ENCODE data around the gene API5.
"Not testable (repeated sequence)": the region's sequence is repeated elsewhere in the genome, so short reads cannot be mapped to it uniquely, and the experiment has no call there.

Gene API5

GRCh38 chr11:43311791-43312607 lies at the start of gene API5:
TSS of gene API5 (plus strand) at chr11:43311996. CDS start at chr11:43312128, 132 bp downstream.
- DNase-seq (ENCODE audit: low spot score): peak; percentile 61

GRCh38 chr11:43267856-43268580 lies 43.8 kb upstream of the API5 start:
- no peak for DNase-seq (ENCODE audit: low spot score)

- no peak for DNase-seq (ENCODE audit: low spot score)
Measured at GRCh38 chr11:43268786-43269185, 43.0 kb upstream of the API5 start.

GRCh38 chr11:43269254-43269918 lies 42.4 kb upstream of the API5 start:
- no peak for DNase-seq (ENCODE audit: low spot score)

- DNase-seq (ENCODE audit: low spot score): no peak
Measured at GRCh38 chr11:43270468-43270867, 41.3 kb upstream of the API5 start.

- DNase-seq (ENCODE audit: low spot score): peak; percentile 29
Measured at GRCh38 chr11:43278193-43278956, 33.4 kb upstream of the API5 start.

- DNase-seq (ENCODE audit: low spot score): no peak
Measured at GRCh38 chr11:43282607-43283440, 29.0 kb upstream of the API5 start.

GRCh38 chr11:43285826-43286225 lies 26.0 kb upstream of the API5 start:
- DNase-seq (ENCODE audit: low spot score): no peak

- no peak for DNase-seq (ENCODE audit: low spot score)
Measured at GRCh38 chr11:43289368-43289767, 22.4 kb upstream of the API5 start.

- DNase-seq (ENCODE audit: low spot score): no peak
Measured at GRCh38 chr11:43298397-43298796, 13.4 kb upstream of the API5 start.

- DNase-seq (ENCODE audit: low spot score): no peak
Measured at GRCh38 chr11:43315966-43316365, 4.2 kb downstream of the API5 start.

GRCh38 chr11:43316451-43316850 lies 4.7 kb downstream of the API5 start:
- DNase-seq (ENCODE audit: low spot score): no peak

GRCh38 chr11:43327987-43328386 lies 16.2 kb downstream of the API5 start:
- no peak for DNase-seq (ENCODE audit: low spot score)

GRCh38 chr11:43328482-43328881 lies 16.7 kb downstream of the API5 start:
- no peak for DNase-seq (ENCODE audit: low spot score)

GRCh38 chr11:43341159-43341558 lies 29.4 kb downstream of the API5 start:
- DNase-seq (ENCODE audit: low spot score): no peak

- not testable (repeated sequence) for DNase-seq (ENCODE audit: low spot score)
Measured at GRCh38 chr11:43351426-43351825, 39.6 kb downstream of the API5 start.

GRCh38 chr11:43354311-43354710 lies 42.5 kb downstream of the API5 start:
- DNase-seq (ENCODE audit: low spot score): no peak

GRCh38 chr11:43356336-43356735 lies 44.5 kb downstream of the API5 start:
- DNase-seq (ENCODE audit: low spot score): no peak

GRCh38 chr11:43358279-43358800 lies 46.5 kb downstream of the API5 start:
- DNase-seq (ENCODE audit: low spot score): no peak

GRCh38 chr11:43358801-43359421 lies 47.1 kb downstream of the API5 start, which contains the start of gene TTC17:
TSS of gene TTC17 (plus strand) at chr11:43358920. CDS start at chr11:43358955, 35 bp downstream.
- DNase-seq (ENCODE audit: low spot score): peak; percentile 51
